Sigmoid colon (tissue), 4 donors: ENCODE data around the gene SOX6.

Experiments used
- POLR2A ChIP-seq, 2 donors: fragments of 450-650 bp; IDR thresholded peaks; one replicate each; pipeline ENCODE4 v1.6.1; 2016; ENCODE audit warnings: antibody characterized with exemption in 2 of 2, mild to moderate bottlenecking in 2 of 2, moderate library complexity in 2 of 2
- POLR2AphosphoS5 ChIP-seq, 4 donors: sonication (generic); formaldehyde crosslinking; IDR thresholded peaks; one replicate each; pipeline ENCODE4 v1.6.1; 2017; ENCODE audit warnings: antibody characterized with exemption in 4 of 4

GRCh38 chr11:16193897-16194381 lies 162.4 kb downstream of the SOX6 start:
- TF ChIP-seq POLR2AphosphoS5 (IDR thresholded peaks at IDR 0.05) (no peak), POLR2A (IDR thresholded peaks at IDR 0.05) (no peak)
